Measurements from ENCODE around the gene SEMA3G. TPM values are rescaled to one million over a fixed set of nuclear protein-coding genes. Genes with fewer than 3 reads are reported as not detected.

Gene SEMA3G
- total RNA-seq, 4 donors from 2014 or later = 6.7 to 33.9 (median 20.3) TPM

DNA sequence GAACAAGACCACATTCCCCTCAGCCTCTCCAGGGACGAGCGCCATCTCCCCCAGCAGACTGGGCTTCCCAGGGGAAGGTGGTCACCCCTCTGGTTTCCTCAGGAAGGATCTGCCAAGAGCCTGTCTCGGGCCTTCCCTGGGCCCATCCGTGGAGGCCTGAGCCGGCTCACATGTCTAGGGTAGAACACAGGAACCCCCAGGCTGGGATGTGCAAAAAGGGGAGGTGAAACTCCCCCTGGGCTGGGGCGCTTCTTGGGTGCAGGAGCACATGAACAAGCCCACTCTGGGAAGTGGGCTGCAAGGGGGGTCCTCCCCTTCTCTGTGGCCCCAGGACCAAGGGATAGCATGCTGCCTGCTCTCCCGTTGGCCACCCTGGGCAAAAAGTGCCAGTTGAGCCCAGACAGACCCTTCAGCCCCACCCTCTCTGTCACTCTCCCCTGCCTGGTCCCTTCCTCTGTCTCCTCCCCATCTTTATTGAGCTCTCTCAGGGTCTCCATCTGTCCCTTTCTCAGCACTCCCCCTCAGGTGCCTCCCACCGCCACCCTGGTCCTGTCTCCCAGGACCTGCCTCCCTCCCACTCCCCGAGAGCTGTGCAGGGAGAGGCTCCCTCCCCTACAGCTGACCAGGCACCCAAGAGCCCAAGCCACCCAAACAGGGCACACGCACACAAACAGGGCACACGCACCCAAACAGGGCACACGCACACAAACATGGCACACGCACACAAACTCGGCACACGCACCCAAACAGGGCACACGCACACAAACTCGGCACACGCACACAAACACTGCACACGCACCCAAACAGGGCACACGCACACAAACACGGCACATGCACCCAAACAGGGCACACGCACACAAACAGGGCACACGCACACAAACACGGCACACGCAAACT lies 864 bp downstream of the SEMA3G start:
- peaks cover 0 to 18% (median 0%) of the 10 kb centered on the region in 3 donors for H3K4me1 ChIP-seq
- no peak for ATAC-seq

DNA sequence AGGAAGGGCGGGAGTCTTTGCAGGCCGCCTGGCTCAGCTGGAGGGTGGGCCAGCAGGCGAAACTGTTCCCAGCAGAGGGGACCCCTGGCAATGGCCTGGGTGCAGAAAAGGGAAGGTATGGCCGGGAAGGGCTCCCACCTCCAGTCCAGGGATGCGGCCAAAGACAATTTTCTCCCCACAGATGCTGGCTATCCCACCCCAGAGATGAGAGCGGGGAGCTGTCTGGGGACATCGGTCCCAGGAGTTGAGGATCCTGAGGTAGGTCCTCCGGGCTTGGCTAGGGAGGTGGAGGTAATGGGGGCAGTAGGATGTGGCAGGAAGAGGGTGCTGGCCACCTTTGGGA lies 1.7 kb downstream of the SEMA3G start:
- Histone ChIP-seq H3K4me3 (peak overlapping the region in 1 of 2 donors; percentile 37), H3K4me1 (peaks cover 0 to 18% (median 0%) of the 10 kb centered on the region in 3 donors), H3K9me3 (no peaks in the 10 kb centered on the region), H3K27ac (no peak overlapping the region), H3K36me3 (no peaks in the 10 kb centered on the region), H3K27me3 (no peaks in the 10 kb centered on the region)
- TF ChIP-seq POLR2A (IDR thresholded peaks at IDR 0.05) (no peak), POLR2AphosphoS5 (IDR thresholded peaks at IDR 0.05) (no peak), EP300 (IDR thresholded peaks at IDR 0.05) (no peak)
- TF ChIP-seq, protein P1, sequence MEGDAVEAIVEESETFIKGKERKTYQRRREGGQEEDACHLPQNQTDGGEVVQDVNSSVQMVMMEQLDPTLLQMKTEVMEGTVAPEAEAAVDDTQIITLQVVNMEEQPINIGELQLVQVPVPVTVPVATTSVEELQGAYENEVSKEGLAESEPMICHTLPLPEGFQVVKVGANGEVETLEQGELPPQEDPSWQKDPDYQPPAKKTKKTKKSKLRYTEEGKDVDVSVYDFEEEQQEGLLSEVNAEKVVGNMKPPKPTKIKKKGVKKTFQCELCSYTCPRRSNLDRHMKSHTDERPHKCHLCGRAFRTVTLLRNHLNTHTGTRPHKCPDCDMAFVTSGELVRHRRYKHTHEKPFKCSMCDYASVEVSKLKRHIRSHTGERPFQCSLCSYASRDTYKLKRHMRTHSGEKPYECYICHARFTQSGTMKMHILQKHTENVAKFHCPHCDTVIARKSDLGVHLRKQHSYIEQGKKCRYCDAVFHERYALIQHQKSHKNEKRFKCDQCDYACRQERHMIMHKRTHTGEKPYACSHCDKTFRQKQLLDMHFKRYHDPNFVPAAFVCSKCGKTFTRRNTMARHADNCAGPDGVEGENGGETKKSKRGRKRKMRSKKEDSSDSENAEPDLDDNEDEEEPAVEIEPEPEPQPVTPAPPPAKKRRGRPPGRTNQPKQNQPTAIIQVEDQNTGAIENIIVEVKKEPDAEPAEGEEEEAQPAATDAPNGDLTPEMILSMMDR (IDR thresholded peaks at IDR 0.05) = no peak
- WGBS, 2 donors (ENCODE audit: low coverage in 1 of 2) = 100% methylated on average over 1 of the region's 8 CpGs; no CpG with 5 or more reads in 1 of the 2 donors
- ATAC-seq = no peak

More for the DNA sequence above, 864 bp downstream of the SEMA3G start:
- H3K27me3 ChIP-seq = no peaks in the 10 kb centered on the region
- H3K27ac ChIP-seq = peak overlapping the region in 1 of 4 donors; percentile 43
- no peaks in the 10 kb centered on the region for H3K9me3 ChIP-seq
- peak overlapping the region in 1 of 2 donors; percentile 37 for H3K4me3 ChIP-seq
- no peaks in the 10 kb centered on the region for H3K36me3 ChIP-seq
- TF ChIP-seq EP300 (IDR thresholded peaks at IDR 0.05) (no peak), POLR2A (IDR thresholded peaks at IDR 0.05) (no peak), POLR2AphosphoS5 (IDR thresholded peaks at IDR 0.05) (no peak)
- TF ChIP-seq, protein P1 (IDR thresholded peaks at IDR 0.05) = no peak
- 100% methylated on average over 2 of the region's 25 CpGs; no CpG with 5 or more reads in 1 of the 2 donors for WGBS, 2 donors (ENCODE audit: low coverage in 1 of 2)

DNA sequence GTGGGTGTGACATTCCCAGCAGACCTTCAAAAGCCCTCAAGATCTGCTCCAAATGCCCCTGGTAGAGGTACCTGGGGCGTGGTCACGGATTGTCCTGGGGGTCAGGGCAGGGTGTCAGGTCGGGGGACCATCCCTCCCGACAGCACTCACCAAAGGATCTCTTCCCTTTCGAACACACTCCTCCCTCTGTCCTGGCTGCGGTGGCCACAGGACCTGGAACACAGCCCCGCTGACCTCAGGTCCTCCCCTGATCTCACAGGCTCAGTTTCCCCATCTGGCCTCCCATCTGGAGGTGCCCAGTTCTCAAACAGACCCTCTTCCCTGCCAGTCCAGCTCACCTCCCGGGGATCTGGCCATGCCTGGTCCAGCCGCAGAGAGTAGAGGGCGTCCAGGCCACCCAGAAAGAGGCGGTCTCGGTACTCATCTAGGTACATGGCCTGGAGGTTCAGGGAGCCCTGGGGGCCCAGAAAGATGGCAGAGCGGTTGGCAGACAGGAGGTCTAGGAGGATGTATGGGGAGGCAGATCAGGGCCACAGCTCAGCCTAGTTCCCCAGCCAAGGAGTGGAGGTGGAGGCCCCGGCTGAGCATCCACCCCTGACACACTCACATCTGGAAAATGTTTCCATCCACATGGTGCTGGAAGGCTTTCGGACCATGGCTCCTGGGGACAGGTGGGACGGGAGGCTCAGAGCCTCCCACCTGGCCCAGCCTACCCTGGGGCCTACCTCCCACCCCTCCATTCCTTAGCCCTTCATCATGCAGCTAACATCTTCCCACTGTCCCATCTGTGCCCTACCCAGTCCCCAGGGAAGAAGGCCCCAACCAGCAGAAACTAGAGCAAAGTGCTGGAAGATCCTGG lies 2.3 kb downstream of the SEMA3G start:
- no peak for ATAC-seq
- TF ChIP-seq POLR2A (IDR thresholded peaks at IDR 0.05) (no peak), EP300 (IDR thresholded peaks at IDR 0.05) (no peak), POLR2AphosphoS5 (IDR thresholded peaks at IDR 0.05) (no peak)
- TF ChIP-seq, protein P1 (IDR thresholded peaks at IDR 0.05) = no peak
- H3K4me3 ChIP-seq = peak overlapping the region in 1 of 2 donors; percentile 37
- peaks cover 0 to 18% (median 0%) of the 10 kb centered on the region in 3 donors for H3K4me1 ChIP-seq
- no peak overlapping the region for H3K27ac ChIP-seq
- no CpG with 5 or more reads among the region's 16 CpGs for WGBS, 2 donors (ENCODE audit: low coverage in 1 of 2)
- H3K9me3 ChIP-seq = no peaks in the 10 kb centered on the region
- H3K27me3 ChIP-seq = no peaks in the 10 kb centered on the region
- H3K36me3 ChIP-seq = no peaks in the 10 kb centered on the region

DNA sequence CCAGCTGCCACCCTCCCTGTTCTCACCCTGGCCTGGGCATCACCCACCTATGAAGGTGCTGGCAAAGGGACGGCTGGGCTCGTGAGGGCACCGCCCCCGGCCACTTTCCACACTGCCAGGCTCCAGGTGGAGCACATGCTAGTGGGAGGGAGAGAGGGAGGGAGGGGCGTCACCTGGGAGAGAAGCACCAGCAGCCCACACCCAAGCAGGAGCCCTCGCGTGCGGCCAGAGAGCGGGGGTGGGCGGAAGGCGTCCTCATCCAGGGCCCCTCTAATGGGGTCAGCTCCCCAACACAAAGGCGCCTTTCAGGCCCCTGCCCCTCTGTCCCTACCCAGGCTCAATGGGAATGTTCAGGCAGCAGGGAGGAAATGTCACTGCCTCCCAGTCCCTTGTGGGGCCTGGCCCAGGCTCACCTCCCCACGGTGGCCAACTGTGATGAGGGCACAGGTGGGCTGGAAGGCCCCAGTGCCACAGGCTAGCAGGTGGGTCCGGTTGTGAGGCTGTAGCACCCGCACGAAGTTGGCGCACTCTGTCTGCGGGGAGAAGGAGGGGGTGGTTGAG lies 3.1 kb downstream of the SEMA3G start:
- ATAC-seq = no peak
- Histone ChIP-seq H3K36me3 (no peaks in the 10 kb centered on the region), H3K27ac (peak overlapping the region in 1 of 4 donors; percentile 9), H3K4me1 (peaks cover 0 to 15% (median 0%) of the 10 kb centered on the region in 3 donors), H3K9me3 (no peaks in the 10 kb centered on the region), H3K27me3 (no peaks in the 10 kb centered on the region), H3K4me3 (peak overlapping the region in 1 of 2 donors; percentile 37)
- TF ChIP-seq, protein P1 (IDR thresholded peaks at IDR 0.05) = no peak
- TF ChIP-seq POLR2A (IDR thresholded peaks at IDR 0.05) (no peak), POLR2AphosphoS5 (IDR thresholded peaks at IDR 0.05) (no peak), EP300 (IDR thresholded peaks at IDR 0.05) (no peak)
- no CpG with 5 or more reads among the region's 18 CpGs for WGBS, 2 donors (ENCODE audit: low coverage in 1 of 2)

All from gastroesophageal sphincter (tissue), 4 donors.